ENCODE measurements around the gene ZBTB44. TPM values are rescaled to one million over a fixed set of nuclear protein-coding genes. Genes with fewer than 3 reads are reported as not detected.

The ZBTB44 gene
- total RNA-seq, 1 experiment from 2014 or later = 62.8 TPM

DNA sequence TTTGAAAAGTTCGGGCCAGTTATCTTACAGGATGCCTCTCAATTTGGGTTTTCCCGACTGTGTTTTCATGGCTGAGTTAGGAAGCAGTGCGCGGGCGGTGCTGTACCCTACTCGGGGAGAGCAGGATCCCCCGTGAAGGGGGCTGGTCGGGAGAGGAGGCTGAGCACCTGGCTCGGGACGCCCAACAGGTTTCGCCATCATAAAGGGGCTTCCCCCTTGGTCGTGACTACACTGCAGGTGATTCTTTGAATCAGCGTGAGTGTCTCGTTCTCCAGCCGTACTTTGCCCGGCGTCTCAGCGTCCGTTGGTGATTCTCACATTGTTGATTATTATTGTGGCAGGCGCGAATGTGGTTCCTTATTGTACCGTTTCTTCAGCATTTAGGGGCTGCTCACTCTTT is 108.6 kb downstream of the ZBTB44 start:
- no peak overlapping the region for H3K4me3 ChIP-seq (ENCODE audit: low read length)
- H3K27me3 ChIP-seq (ENCODE audit: low read length) = no peaks in the 10 kb centered on the region

DNA sequence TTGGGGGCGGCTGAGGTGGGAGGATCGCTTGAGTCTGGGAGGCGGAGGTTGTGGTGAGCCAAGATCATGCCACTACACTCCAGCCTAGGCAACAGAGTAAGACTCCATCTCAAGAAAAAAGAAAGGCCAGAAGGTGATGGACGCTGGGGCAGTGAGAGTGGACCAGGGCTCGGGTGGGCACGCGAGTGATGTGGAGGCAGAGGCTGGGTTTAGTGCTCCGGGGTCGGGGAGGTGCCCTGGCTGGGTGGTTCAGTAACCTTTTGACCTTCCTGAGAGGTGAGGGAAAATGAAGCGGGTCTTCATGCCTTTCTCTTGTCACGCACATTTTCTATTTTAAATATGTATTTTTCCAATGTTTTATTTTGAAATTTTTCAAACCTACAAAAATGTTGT is 110.0 kb downstream of the ZBTB44 start:
- Histone ChIP-seq H3K79me2 (ENCODE audit: low read length) (no peaks in the 10 kb centered on the region), H3K9me3 (ENCODE audit: low read length) (no peaks in the 10 kb centered on the region), H3K4me2 (ENCODE audit: low read depth, low read length, poor library complexity, severe bottlenecking) (no peak overlapping the region), H3K9me2 (replicated peaks; ENCODE audit: insufficient read depth, low read length) (no peaks in the 10 kb centered on the region), H3K4me1 (ENCODE audit: low read length) (0 out of 2 replicates have a peak, but pooled peaks cover 4% of the 10 kb centered on the region), H3K27me3 (ENCODE audit: low read length) (no peaks in the 10 kb centered on the region), H3K36me3 (ENCODE audit: insufficient read depth, low read length) (no peaks in the 10 kb centered on the region), H2AFZ (ENCODE audit: low read length) (no peak overlapping the region), H4K20me1 (ENCODE audit: insufficient read depth, low read depth, low read length) (no peaks in the 10 kb centered on the region), H3K4me3 (ENCODE audit: low read length) (no peak overlapping the region), H3K9ac (ENCODE audit: low read length) (no peak overlapping the region), H3K27ac (ENCODE audit: low read length) (no peak overlapping the region)
- no peak for DNase-seq

More for the DNA sequence above, 108.6 kb downstream of the ZBTB44 start:
- Histone ChIP-seq H2AFZ (ENCODE audit: low read length) (no peak overlapping the region), H3K4me1 (ENCODE audit: low read length) (0 out of 2 replicates have a peak, but pooled peaks cover 4% of the 10 kb centered on the region), H3K9me3 (ENCODE audit: low read length) (no peaks in the 10 kb centered on the region), H3K36me3 (ENCODE audit: insufficient read depth, low read length) (no peaks in the 10 kb centered on the region), H4K20me1 (ENCODE audit: insufficient read depth, low read depth, low read length) (no peaks in the 10 kb centered on the region), H3K9ac (ENCODE audit: low read length) (no peak overlapping the region), H3K4me2 (ENCODE audit: low read depth, low read length, poor library complexity, severe bottlenecking) (no peak overlapping the region), H3K79me2 (ENCODE audit: low read length) (no peaks in the 10 kb centered on the region), H3K9me2 (replicated peaks; ENCODE audit: insufficient read depth, low read length) (no peaks in the 10 kb centered on the region), H3K27ac (ENCODE audit: low read length) (no peak overlapping the region)
- no peak for DNase-seq

GRCh38 chr11:130203766-130204702 is 110.7 kb downstream of the ZBTB44 start:
- Histone ChIP-seq H3K4me3 (ENCODE audit: low read length) (no peak overlapping the region), H3K9me3 (ENCODE audit: low read length) (no peaks in the 10 kb centered on the region), H3K9ac (ENCODE audit: low read length) (no peak overlapping the region), H3K27me3 (ENCODE audit: low read length) (no peaks in the 10 kb centered on the region), H2AFZ (ENCODE audit: low read length) (no peak overlapping the region), H3K4me2 (ENCODE audit: low read depth, low read length, poor library complexity, severe bottlenecking) (no peak overlapping the region), H3K36me3 (ENCODE audit: insufficient read depth, low read length) (no peaks in the 10 kb centered on the region), H3K4me1 (ENCODE audit: low read length) (0 out of 2 replicates have a peak, but pooled peaks cover 4% of the 10 kb centered on the region), H3K27ac (ENCODE audit: low read length) (no peak overlapping the region), H4K20me1 (ENCODE audit: insufficient read depth, low read depth, low read length) (no peaks in the 10 kb centered on the region), H3K9me2 (replicated peaks; ENCODE audit: insufficient read depth, low read length) (no peaks in the 10 kb centered on the region), H3K79me2 (ENCODE audit: low read length) (no peaks in the 10 kb centered on the region)
- DNase-seq = no peak

GRCh38 chr11:130202818-130203689 is 111.7 kb downstream of the ZBTB44 start:
- no peak for DNase-seq
- 0 out of 2 replicates have a peak, but pooled peaks cover 4% of the 10 kb centered on the region for H3K4me1 ChIP-seq (ENCODE audit: low read length)

DNA sequence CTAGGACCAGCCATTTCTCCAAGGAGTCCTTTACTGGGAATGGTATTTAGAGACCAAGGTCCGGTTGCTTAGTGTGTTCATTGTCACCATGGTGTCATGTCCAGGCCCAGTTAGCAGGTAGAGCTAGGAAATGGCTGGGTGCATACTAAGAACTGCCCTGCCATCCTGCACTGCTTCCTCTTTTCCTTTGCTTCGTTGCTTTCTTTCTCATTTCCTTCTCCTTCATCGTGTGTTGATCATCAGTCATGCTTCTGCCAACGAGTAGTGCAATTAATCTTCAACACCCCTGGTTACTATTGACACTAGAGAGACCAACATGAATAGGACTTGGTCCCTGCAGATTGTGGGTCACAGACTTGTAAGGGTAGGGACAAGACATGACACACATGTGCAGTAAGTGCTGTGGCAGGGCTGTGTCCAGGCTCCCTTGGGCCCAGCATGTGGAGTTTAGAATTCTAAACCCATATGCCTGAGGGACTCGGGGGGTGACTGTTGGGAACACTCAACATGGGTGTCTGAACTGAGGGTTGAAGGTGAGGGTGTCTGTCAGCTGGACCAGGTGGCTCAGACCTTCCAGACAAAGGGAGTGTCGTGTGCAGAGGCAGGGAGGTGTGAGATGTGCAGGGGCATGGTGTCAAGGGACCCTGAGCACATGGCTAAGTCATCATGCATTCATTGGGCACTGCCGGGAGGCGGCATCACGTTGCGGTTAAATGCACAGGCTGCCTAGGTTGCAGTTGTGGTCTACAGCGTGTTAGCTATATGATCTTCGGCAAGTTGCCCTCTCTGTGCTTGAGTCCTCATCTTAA is 112.5 kb downstream of the ZBTB44 start:
- Histone ChIP-seq H3K4me3 (ENCODE audit: low read length) (no peak overlapping the region), H3K9me3 (ENCODE audit: low read length) (no peaks in the 10 kb centered on the region), H3K36me3 (ENCODE audit: insufficient read depth, low read length) (no peaks in the 10 kb centered on the region), H3K9ac (ENCODE audit: low read length) (no peak overlapping the region), H3K27me3 (ENCODE audit: low read length) (no peaks in the 10 kb centered on the region), H3K4me2 (ENCODE audit: low read depth, low read length, poor library complexity, severe bottlenecking) (no peak overlapping the region), H4K20me1 (ENCODE audit: insufficient read depth, low read depth, low read length) (no peaks in the 10 kb centered on the region), H3K4me1 (ENCODE audit: low read length) (0 out of 2 replicates have a peak, but pooled peaks cover 4% of the 10 kb centered on the region), H3K27ac (ENCODE audit: low read length) (no peak overlapping the region), H3K9me2 (replicated peaks; ENCODE audit: insufficient read depth, low read length) (no peaks in the 10 kb centered on the region), H2AFZ (ENCODE audit: low read length) (no peak overlapping the region), H3K79me2 (ENCODE audit: low read length) (no peaks in the 10 kb centered on the region)
- DNase-seq = no peak

More at GRCh38 chr11:130202818-130203689, 111.7 kb downstream of the ZBTB44 start:
- no peaks in the 10 kb centered on the region for H3K79me2 ChIP-seq (ENCODE audit: low read length)
- H3K4me2 ChIP-seq (ENCODE audit: low read depth, low read length, poor library complexity, severe bottlenecking) = no peak overlapping the region
- H3K4me3 ChIP-seq (ENCODE audit: low read length) = no peak overlapping the region
- H3K36me3 ChIP-seq (ENCODE audit: insufficient read depth, low read length) = no peaks in the 10 kb centered on the region
- H3K9me3 ChIP-seq (ENCODE audit: low read length) = no peaks in the 10 kb centered on the region
- H4K20me1 ChIP-seq (ENCODE audit: insufficient read depth, low read depth, low read length) = no peaks in the 10 kb centered on the region
- no peaks in the 10 kb centered on the region for H3K27me3 ChIP-seq (ENCODE audit: low read length)
- no peak overlapping the region for H3K9ac ChIP-seq (ENCODE audit: low read length)
- H2AFZ ChIP-seq (ENCODE audit: low read length) = no peak overlapping the region
- no peak overlapping the region for H3K27ac ChIP-seq (ENCODE audit: low read length)
- H3K9me2 ChIP-seq (replicated peaks; ENCODE audit: insufficient read depth, low read length) = no peaks in the 10 kb centered on the region

DNA sequence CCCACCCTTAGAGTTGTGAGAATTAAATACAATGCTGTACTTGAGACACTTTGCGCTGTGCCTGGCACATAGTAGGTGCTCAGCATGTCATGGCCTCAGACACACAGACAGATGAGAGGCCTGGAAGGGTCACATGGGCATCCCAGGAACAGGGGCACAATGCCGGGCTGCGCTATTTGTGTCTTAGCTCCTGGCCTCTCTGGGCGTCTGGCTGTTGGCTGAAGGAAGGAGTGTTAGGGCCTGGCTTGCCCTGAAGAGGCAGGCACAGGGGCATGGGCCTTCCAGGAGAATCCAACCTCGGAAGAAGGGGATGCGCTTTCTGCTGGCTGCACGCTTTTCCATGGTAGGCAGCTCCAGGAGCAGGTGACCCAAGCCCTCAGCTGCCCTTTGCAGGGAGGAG is 113.7 kb downstream of the ZBTB44 start:
- H3K4me2 ChIP-seq (ENCODE audit: low read depth, low read length, poor library complexity, severe bottlenecking) = no peak overlapping the region
- H3K27me3 ChIP-seq (ENCODE audit: low read length) = no peaks in the 10 kb centered on the region
- no peaks in the 10 kb centered on the region for H3K79me2 ChIP-seq (ENCODE audit: low read length)
- no peak overlapping the region for H3K4me3 ChIP-seq (ENCODE audit: low read length)
- 0 out of 2 replicates have a peak, but pooled peaks cover 4% of the 10 kb centered on the region for H3K4me1 ChIP-seq (ENCODE audit: low read length)
- H3K36me3 ChIP-seq (ENCODE audit: insufficient read depth, low read length) = no peaks in the 10 kb centered on the region
- H3K27ac ChIP-seq (ENCODE audit: low read length) = no peak overlapping the region
- H3K9me2 ChIP-seq (replicated peaks; ENCODE audit: insufficient read depth, low read length) = no peaks in the 10 kb centered on the region
- H3K9ac ChIP-seq (ENCODE audit: low read length) = no peak overlapping the region
- no peak for DNase-seq
- no peak overlapping the region for H2AFZ ChIP-seq (ENCODE audit: low read length)
- H4K20me1 ChIP-seq (ENCODE audit: insufficient read depth, low read depth, low read length) = no peaks in the 10 kb centered on the region
- H3K9me3 ChIP-seq (ENCODE audit: low read length) = no peaks in the 10 kb centered on the region

GRCh38 chr11:130199792-130200191 is 114.9 kb downstream of the ZBTB44 start:
- Histone ChIP-seq H3K79me2 (ENCODE audit: low read length) (no peaks in the 10 kb centered on the region), H3K9me3 (ENCODE audit: low read length) (no peaks in the 10 kb centered on the region), H3K27ac (ENCODE audit: low read length) (no peak overlapping the region), H3K27me3 (ENCODE audit: low read length) (no peaks in the 10 kb centered on the region), H2AFZ (ENCODE audit: low read length) (no peak overlapping the region), H3K4me3 (ENCODE audit: low read length) (no peak overlapping the region), H3K4me2 (ENCODE audit: low read depth, low read length, poor library complexity, severe bottlenecking) (no peak overlapping the region), H3K4me1 (ENCODE audit: low read length) (0 out of 2 replicates have a peak, but pooled peaks cover 4% of the 10 kb centered on the region), H3K9me2 (replicated peaks; ENCODE audit: insufficient read depth, low read length) (no peaks in the 10 kb centered on the region), H3K36me3 (ENCODE audit: insufficient read depth, low read length) (no peaks in the 10 kb centered on the region), H4K20me1 (ENCODE audit: insufficient read depth, low read depth, low read length) (no peaks in the 10 kb centered on the region), H3K9ac (ENCODE audit: low read length) (no peak overlapping the region)
- DNase-seq = no peak

All from Karpas-422 (cell line).